ENCODE data around the gene MEIOSIN. TPM values are rescaled to one million over a fixed set of nuclear protein-coding genes. Genes with fewer than 3 reads are reported as not detected.
A peak's percentile ranks its signal among the peaks of the same experiment; 100 is the strongest.

Gene MEIOSIN
- total and polyA plus RNA-seq, 8 donors, result not detected

GRCh38 chr19:45801603-45802175 is 68.5 kb downstream of the MEIOSIN start:
- Histone ChIP-seq H3K27me3 (no peaks in the 10 kb centered on the region), H3K36me3 (no peaks in the 10 kb centered on the region), H3K4me3 (no peak overlapping the region), H3K9me3 (no peaks in the 10 kb centered on the region), H3K27ac (no peak overlapping the region), H3K4me1 (peaks cover 0 to 7% (median 0%) of the 10 kb centered on the region in 3 donors)
- FAIRE-seq, result no peak
- intact Hi-C loops (cut with DNase I), result no loop called here
- no peak for DNase-seq
- no peak for TF ChIP-seq CTCF (IDR thresholded peaks at IDR 0.05)
- ATAC-seq, result no peak
- WGBS, 2 donors, result 81 to 89% methylated on average over 7 of the region's 7 CpGs

GRCh38 chr19:45804140-45804958 is 71.1 kb downstream of the MEIOSIN start:
- FAIRE-seq (no peak), DNase-seq (no peak), ATAC-seq (no peak)
- intact Hi-C loops (cut with DNase I), result no loop called here
- no peak for TF ChIP-seq CTCF (IDR thresholded peaks at IDR 0.05)
- peaks cover 0 to under 1% (median 0%) of the 10 kb centered on the region in 3 donors for H3K4me1 ChIP-seq
- H3K27ac ChIP-seq, result no peak overlapping the region
- H3K4me3 ChIP-seq, result no peak overlapping the region
- no peaks in the 10 kb centered on the region for H3K9me3 ChIP-seq
- no peaks in the 10 kb centered on the region for H3K36me3 ChIP-seq
- 79 to 87% methylated on average over 57 of the region's 57 CpGs for WGBS, 2 donors
- no peaks in the 10 kb centered on the region for H3K27me3 ChIP-seq

GRCh38 chr19:45804959-45805230 is 71.7 kb downstream of the MEIOSIN start:
- intact Hi-C loops (cut with DNase I), result no loop called here

GRCh38 chr19:45805719-45806118 is 72.5 kb downstream of the MEIOSIN start:
- intact Hi-C loops (cut with DNase I), result no loop called here
- no peaks in the 10 kb centered on the region for H3K27me3 ChIP-seq
- TF ChIP-seq CTCF (IDR thresholded peaks at IDR 0.05), result no peak
- no peaks in the 10 kb centered on the region for H3K9me3 ChIP-seq
- no peak overlapping the region for H3K4me3 ChIP-seq
- no peak for DNase-seq
- no peak overlapping the region for H3K27ac ChIP-seq
- no peak for ATAC-seq
- H3K36me3 ChIP-seq, result no peaks in the 10 kb centered on the region
- no peaks in the 10 kb centered on the region for H3K4me1 ChIP-seq
- FAIRE-seq, result no peak

More at GRCh38 chr19:45804959-45805230, 71.7 kb downstream of the MEIOSIN start:
- no peak for TF ChIP-seq CTCF (IDR thresholded peaks at IDR 0.05)
- no peak for ATAC-seq
- DNase-seq, result no peak
- H3K36me3 ChIP-seq, result no peaks in the 10 kb centered on the region
- no peaks in the 10 kb centered on the region for H3K4me1 ChIP-seq
- H3K9me3 ChIP-seq, result no peaks in the 10 kb centered on the region
- FAIRE-seq, result no peak
- no peak overlapping the region for H3K27ac ChIP-seq
- WGBS, 2 donors, result 79 to 83% methylated on average over 8 of the region's 8 CpGs
- H3K4me3 ChIP-seq, result no peak overlapping the region
- no peaks in the 10 kb centered on the region for H3K27me3 ChIP-seq

GRCh38 chr19:45809643-45810159 is 76.5 kb downstream of the MEIOSIN start:
- Histone ChIP-seq H3K27me3 (no peaks in the 10 kb centered on the region), H3K4me1 (no peaks in the 10 kb centered on the region), H3K36me3 (no peaks in the 10 kb centered on the region), H3K27ac (no peak overlapping the region), H3K9me3 (no peaks in the 10 kb centered on the region), H3K4me3 (no peak overlapping the region)
- DNase-seq (no peak), FAIRE-seq (no peak), ATAC-seq (peak in 1 of 4 donors; percentile 41)
- TF ChIP-seq CTCF (IDR thresholded peaks at IDR 0.05), result no peak
- intact Hi-C loops (cut with DNase I), result loop anchor here in 1 of 3 donors (10.0 kb wide), 1 partner anchor 205 kb away; no protein-coding TSS in a partner anchor
- 50 to 71% methylated on average over 7 of the region's 7 CpGs for WGBS, 2 donors
